Measurements from ENCODE around the gene SAP30L. TPM values are rescaled to one million over a fixed set of nuclear protein-coding genes. Genes with fewer than 3 reads are reported as not detected.

The SAP30L gene
- total RNA-seq, 8 experiments from 2014 or later, result 10.0 to 27.3 (median 16.7) TPM

GRCh38 chr5:154406826-154407225 is 39.0 kb upstream of the SAP30L start:
- ATAC-seq (replicated peaks in 6 of 8), result no peak
- Histone ChIP-seq H3K27ac (no peak overlapping the region), H3K4me1 (replicated peaks in 1 of 2) (peaks cover 7 to 11% of the 10 kb centered on the region in 2 donors), H3K4me3 (no peak overlapping the region)
- WGBS, 10 experiments, result 91 to 100% (median 95%) methylated on average over 2 to 4 of the region's 4 CpGs; no CpG with 5 or more reads in 5 of the 10 experiments
- in situ Hi-C loops (cut with MboI; ENCODE audit: low pct_unique_long_range_greater_than_20kb in 2 of 9, low sequenced_read_pairs in 9 of 9, unreplicated experiment in 9 of 9), result loop anchor here in 7 of 9 experiments (10.0 to 25.0 kb wide), 7 partner anchors 195 to 345 kb away; partner anchors contain the start of gene GALNT10 (in 2 of the 7)

- peaks cover 3 to 4% of the 10 kb centered on the region in 2 donors for H3K4me1 ChIP-seq (replicated peaks in 1 of 2)
- no peak overlapping the region for H3K27ac ChIP-seq
- ATAC-seq (replicated peaks in 6 of 8), result no peak
- in situ Hi-C loops (cut with MboI; ENCODE audit: low pct_unique_long_range_greater_than_20kb in 2 of 9, low sequenced_read_pairs in 9 of 9, unreplicated experiment in 9 of 9), result loop anchor here in 7 of 9 experiments (10.0 to 25.0 kb wide), 7 partner anchors 197 to 347 kb away; partner anchors contain the start of gene GALNT10 (in 2 of the 7)
- H3K4me3 ChIP-seq, result no peak overlapping the region
- 76 to 100% (median 100%) methylated on average over 1 to 5 of the region's 6 CpGs; no CpG with 5 or more reads in 2 of the 10 experiments for WGBS, 10 experiments
Measured at GRCh38 chr5:154408811-154409210, 37.0 kb upstream of the SAP30L start.

DNA sequence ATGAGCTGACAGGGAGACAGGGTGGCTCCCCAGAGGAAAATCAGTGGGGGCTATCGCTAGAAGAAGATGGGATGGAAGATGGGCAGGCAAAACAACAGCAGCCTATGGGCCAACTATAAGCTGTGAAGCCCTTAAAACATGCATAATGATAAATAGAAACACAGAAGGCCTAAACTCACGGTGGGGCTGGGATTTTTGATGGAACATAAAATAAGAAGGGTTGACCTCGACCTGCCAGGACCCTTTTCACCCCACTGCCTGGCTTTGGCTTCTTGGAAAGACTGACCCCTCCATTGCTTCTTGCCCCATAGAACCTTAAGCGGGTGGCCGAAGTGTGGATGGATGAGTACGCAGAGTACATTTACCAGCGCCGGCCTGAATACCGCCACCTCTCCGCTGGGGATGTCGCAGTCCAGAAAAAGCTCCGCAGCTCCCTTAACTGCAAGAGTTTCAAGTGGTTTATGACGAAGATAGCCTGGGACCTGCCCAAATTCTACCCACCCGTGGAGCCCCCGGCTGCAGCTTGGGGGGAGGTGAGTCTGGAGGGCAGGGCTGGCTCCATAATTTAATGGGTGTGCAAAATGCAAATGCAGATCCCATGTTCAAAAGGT is 36.5 kb upstream of the SAP30L start:
- in situ Hi-C loops (cut with MboI; ENCODE audit: low pct_unique_long_range_greater_than_20kb in 2 of 9, low sequenced_read_pairs in 9 of 9, unreplicated experiment in 9 of 9), result loop anchor here in 7 of 9 experiments (10.0 to 25.0 kb wide), 7 partner anchors 197 to 347 kb away; partner anchors contain the start of gene GALNT10 (in 2 of the 7)
- Histone ChIP-seq H3K27ac (no peak overlapping the region), H3K4me3 (no peak overlapping the region), H3K4me1 (replicated peaks in 1 of 2) (peaks cover 3 to 4% of the 10 kb centered on the region in 2 donors)
- 72 to 100% (median 87%) methylated on average over 1 to 14 of the region's 15 CpGs; no CpG with 5 or more reads in 3 of the 10 experiments for WGBS, 10 experiments
- no peak for ATAC-seq (replicated peaks in 6 of 8)

DNA sequence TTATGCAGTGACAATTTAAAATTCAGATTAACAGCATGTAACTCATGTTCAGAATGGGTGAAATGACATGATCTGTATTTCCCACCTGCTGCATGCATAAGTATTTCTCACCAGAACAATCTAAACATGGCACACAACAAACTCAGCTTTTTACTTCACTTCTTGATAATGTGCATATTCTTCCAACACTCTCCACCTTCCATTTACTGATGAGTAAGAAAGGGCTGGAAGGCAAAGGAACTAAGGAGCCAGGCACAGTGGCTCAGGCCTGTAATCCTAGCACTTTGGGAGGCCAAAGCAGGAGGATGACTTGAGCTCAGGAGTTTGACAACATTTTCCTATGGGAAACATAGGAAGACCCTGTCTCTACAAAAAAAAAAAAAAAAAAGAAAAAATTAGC is 35.8 kb upstream of the SAP30L start:
- no peak overlapping the region for H3K27ac ChIP-seq
- in situ Hi-C loops (cut with MboI; ENCODE audit: low pct_unique_long_range_greater_than_20kb in 2 of 9, low sequenced_read_pairs in 9 of 9, unreplicated experiment in 9 of 9), result loop anchor here in 7 of 9 experiments (10.0 to 25.0 kb wide), 4 partner anchors 198 to 348 kb away; partner anchors contain the start of gene GALNT10 (in 1 of the 7)
- peak in 3 of 8 experiments; percentile 8 to 59 (median 55) for ATAC-seq (replicated peaks in 6 of 8)
- H3K4me3 ChIP-seq, result no peak overlapping the region
- peaks cover under 1 to 3% of the 10 kb centered on the region in 2 donors for H3K4me1 ChIP-seq (replicated peaks in 1 of 2)

DNA sequence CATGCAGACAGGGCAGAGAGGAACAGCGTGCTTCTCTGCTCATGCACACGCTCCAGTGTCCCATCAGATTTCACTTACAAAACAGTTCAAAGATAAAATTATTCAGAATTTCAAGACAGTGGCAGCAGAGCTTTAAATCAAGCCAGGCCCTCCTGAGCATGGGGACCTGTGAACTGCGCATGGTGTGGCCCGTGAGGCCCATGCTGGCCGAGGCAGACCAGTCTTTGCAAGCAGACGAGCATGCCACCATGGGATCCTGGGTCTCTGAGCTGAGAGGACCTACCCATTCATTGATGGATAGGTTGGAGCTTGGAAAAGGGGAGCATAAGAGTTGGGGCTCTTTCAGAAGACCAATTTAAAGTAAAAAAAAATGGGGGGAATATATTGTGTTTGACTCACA is 35.0 kb upstream of the SAP30L start:
- no peaks in the 10 kb centered on the region for H3K4me1 ChIP-seq (replicated peaks in 1 of 2)
- no peak overlapping the region for H3K4me3 ChIP-seq
- in situ Hi-C loops (cut with MboI; ENCODE audit: low pct_unique_long_range_greater_than_20kb in 2 of 9, low sequenced_read_pairs in 9 of 9, unreplicated experiment in 9 of 9), result loop anchor here in 7 of 9 experiments (10.0 to 25.0 kb wide), 4 partner anchors 198 to 348 kb away; partner anchors contain the start of gene GALNT10 (in 1 of the 7)
- no peak overlapping the region for H3K27ac ChIP-seq
- no peak for ATAC-seq (replicated peaks in 6 of 8)
- 40 to 100% (median 72%) methylated on average over 2 to 6 of the region's 6 CpGs; no CpG with 5 or more reads in 4 of the 10 experiments for WGBS, 10 experiments

DNA sequence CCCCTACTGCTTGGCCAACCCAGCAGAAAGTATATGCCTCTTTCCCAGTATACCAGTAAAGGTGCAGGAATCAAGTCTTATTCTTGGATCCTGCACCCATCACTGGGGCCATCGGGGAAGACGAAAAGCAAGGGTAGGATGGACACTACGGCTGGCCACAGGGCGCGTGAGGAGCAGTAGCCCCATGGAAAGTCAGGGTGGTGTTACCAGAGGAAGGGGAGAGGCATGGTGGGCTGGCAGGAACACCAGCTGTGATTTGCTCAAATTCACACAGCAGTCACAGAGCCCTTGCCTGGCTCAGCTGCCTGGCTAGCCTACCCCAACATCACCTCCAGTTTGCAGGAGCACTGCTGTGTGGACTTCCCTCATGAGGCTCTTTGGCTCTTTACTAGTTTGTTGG is 34.5 kb upstream of the SAP30L start:
- 87 to 100% (median 96%) methylated on average over 1 to 5 of the region's 5 CpGs; no CpG with 5 or more reads in 5 of the 10 experiments for WGBS, 10 experiments
- in situ Hi-C loops (cut with MboI; ENCODE audit: low pct_unique_long_range_greater_than_20kb in 2 of 9, low sequenced_read_pairs in 9 of 9, unreplicated experiment in 9 of 9), result loop anchor here in 7 of 9 experiments (10.0 to 25.0 kb wide), 4 partner anchors 199 to 349 kb away; partner anchors contain the start of gene GALNT10 (in 1 of the 7)
- Histone ChIP-seq H3K4me3 (no peak overlapping the region), H3K27ac (no peak overlapping the region), H3K4me1 (replicated peaks in 1 of 2) (no peaks in the 10 kb centered on the region)
- ATAC-seq (replicated peaks in 6 of 8), result no peak

DNA sequence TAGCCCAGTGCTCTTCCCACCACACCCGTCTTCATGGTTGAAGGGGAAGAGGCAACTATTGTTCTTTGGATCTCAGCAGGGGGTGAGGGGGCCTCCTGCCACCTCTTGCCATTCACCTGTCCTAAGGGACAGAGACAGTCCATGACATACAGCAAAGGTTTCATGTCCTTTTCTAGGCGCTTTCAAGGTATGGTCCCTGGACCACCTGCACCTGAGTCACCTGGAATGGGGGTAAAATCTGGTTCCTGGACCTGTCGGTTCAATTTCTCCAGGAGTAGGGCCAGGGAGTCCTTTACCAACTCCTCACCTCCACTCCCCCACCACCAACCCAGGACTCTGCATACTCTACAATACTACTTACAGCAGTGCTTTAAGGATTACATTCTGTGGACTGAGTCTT is 33.5 kb upstream of the SAP30L start:
- Histone ChIP-seq H3K4me3 (no peak overlapping the region), H3K4me1 (replicated peaks in 1 of 2) (no peaks in the 10 kb centered on the region), H3K27ac (no peak overlapping the region)
- 83 to 100% (median 93%) methylated on average over 1 of the region's 3 CpGs; no CpG with 5 or more reads in 6 of the 10 experiments for WGBS, 10 experiments
- ATAC-seq (replicated peaks in 6 of 8), result no peak
- in situ Hi-C loops (cut with MboI; ENCODE audit: low pct_unique_long_range_greater_than_20kb in 2 of 9, low sequenced_read_pairs in 9 of 9, unreplicated experiment in 9 of 9), result loop anchor here in 7 of 9 experiments (10.0 to 25.0 kb wide), 4 partner anchors 200 to 350 kb away; partner anchors contain the start of gene GALNT10 (in 1 of the 7)

DNA sequence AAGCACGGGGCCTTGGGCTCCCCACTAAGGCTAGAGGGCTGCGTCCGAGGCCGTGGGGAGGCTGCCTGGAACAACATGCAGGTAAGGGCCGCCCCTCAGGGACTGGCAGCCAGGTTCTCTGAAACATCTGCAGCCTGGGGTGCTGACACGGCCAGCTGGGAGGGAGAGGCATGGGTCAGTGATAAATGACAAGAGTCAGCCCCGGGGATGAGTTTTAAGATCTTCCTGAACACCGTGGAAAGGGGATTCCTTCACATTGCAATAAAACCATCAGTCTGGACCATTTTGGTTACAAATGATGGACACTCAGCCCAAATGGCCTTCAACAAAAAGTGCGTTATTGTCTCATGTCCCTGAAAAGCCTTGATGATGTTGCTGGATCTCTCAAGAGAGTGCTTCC is 32.9 kb upstream of the SAP30L start:
- Histone ChIP-seq H3K27ac (no peak overlapping the region), H3K4me1 (replicated peaks in 1 of 2) (peaks cover 0 to under 1% of the 10 kb centered on the region in 2 donors), H3K4me3 (no peak overlapping the region)
- in situ Hi-C loops (cut with MboI; ENCODE audit: low pct_unique_long_range_greater_than_20kb in 2 of 9, low sequenced_read_pairs in 9 of 9, unreplicated experiment in 9 of 9), result loop anchor here in 7 of 9 experiments (10.0 to 25.0 kb wide), 4 partner anchors 201 to 351 kb away; partner anchors contain the start of gene GALNT10 (in 1 of the 7)
- WGBS, 10 experiments, result 77 to 95% (median 83%) methylated on average over 1 to 8 of the region's 9 CpGs; no CpG with 5 or more reads in 5 of the 10 experiments
- no peak for ATAC-seq (replicated peaks in 6 of 8)

- Histone ChIP-seq H3K4me1 (replicated peaks in 1 of 2) (peaks cover 7 to 11% of the 10 kb centered on the region in 2 donors), H3K4me3 (no peak overlapping the region), H3K27ac (no peak overlapping the region)
- no peak for ATAC-seq (replicated peaks in 6 of 8)
- 60 to 83% (median 77%) methylated on average over 1 to 6 of the region's 6 CpGs; no CpG with 5 or more reads in 4 of the 10 experiments for WGBS, 10 experiments
- in situ Hi-C loops (cut with MboI; ENCODE audit: low pct_unique_long_range_greater_than_20kb in 2 of 9, low sequenced_read_pairs in 9 of 9, unreplicated experiment in 9 of 9), result loop anchor here in 7 of 9 experiments (10.0 to 25.0 kb wide), 4 partner anchors 203 to 353 kb away; partner anchors contain the start of gene GALNT10 (in 1 of the 7)
Measured at GRCh38 chr5:154415114-154415513, 30.7 kb upstream of the SAP30L start.

- Histone ChIP-seq H3K4me1 (replicated peaks in 1 of 2) (peaks cover 7 to 11% of the 10 kb centered on the region in 2 donors), H3K27ac (no peak overlapping the region), H3K4me3 (no peak overlapping the region)
- peak in 4 of 8 experiments; percentile 23 to 80 (median 56) for ATAC-seq (replicated peaks in 6 of 8)
- WGBS, 10 experiments, result 40 to 100% (median 74%) methylated on average over 1 to 4 of the region's 5 CpGs; no CpG with 5 or more reads in 6 of the 10 experiments
- in situ Hi-C loops (cut with MboI; ENCODE audit: low pct_unique_long_range_greater_than_20kb in 2 of 9, low sequenced_read_pairs in 9 of 9, unreplicated experiment in 9 of 9), result loop anchor here in 7 of 9 experiments (10.0 to 25.0 kb wide), 4 partner anchors 206 to 356 kb away; partner anchors contain the start of gene GALNT10 (in 1 of the 7)
Measured at GRCh38 chr5:154418344-154418820, 27.4 kb upstream of the SAP30L start.

DNA sequence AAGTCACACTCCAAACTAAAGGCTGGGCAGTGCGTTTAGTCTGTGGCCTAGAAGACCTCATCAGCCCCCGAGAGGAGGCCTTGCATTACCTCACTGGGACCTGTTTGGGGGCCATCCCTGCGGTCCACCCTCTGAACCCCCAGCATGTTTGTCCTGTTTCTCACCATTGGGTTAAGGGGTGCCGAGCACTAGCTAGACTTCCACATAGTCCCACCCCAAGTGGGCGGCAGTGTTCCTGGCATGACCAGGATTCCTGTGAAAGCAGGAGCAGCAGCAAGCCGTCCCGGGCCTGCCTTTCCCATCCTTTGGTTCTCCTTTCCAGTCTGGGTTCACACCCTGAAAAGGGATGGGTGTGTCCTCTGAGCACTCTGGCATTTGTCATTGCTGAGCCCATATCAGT is 26.6 kb upstream of the SAP30L start:
- in situ Hi-C loops (cut with MboI; ENCODE audit: low pct_unique_long_range_greater_than_20kb in 2 of 9, low sequenced_read_pairs in 9 of 9, unreplicated experiment in 9 of 9), result loop anchor here in 7 of 9 experiments (10.0 to 25.0 kb wide), 4 partner anchors 207 to 357 kb away; partner anchors contain the start of gene GALNT10 (in 1 of the 7)
- peaks cover 7 to 11% of the 10 kb centered on the region in 2 donors for H3K4me1 ChIP-seq (replicated peaks in 1 of 2)

DNA sequence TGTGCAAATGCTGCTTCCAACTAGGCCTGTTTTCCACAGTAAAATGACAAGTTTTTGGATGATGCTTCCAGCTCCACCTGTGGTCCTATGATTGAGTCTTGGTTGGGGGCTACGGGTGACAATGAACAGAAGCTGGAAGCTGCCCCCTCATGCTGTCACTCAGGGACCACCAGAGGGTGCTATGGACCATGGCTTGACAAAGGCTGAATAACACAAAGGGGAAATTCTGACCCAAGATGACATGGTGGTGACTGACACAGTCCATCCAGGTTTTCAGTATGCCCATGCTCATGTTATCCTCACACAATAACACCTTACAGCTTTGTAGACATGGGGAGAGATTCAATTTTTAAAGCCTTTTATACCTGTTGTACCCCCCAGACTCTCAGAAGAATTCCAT is 23.9 kb upstream of the SAP30L start:
- Histone ChIP-seq H3K27ac (no peak overlapping the region), H3K4me1 (replicated peaks in 1 of 2) (peaks cover 7 to 11% of the 10 kb centered on the region in 2 donors), H3K4me3 (no peak overlapping the region)
- in situ Hi-C loops (cut with MboI; ENCODE audit: low pct_unique_long_range_greater_than_20kb in 2 of 9, low sequenced_read_pairs in 9 of 9, unreplicated experiment in 9 of 9), result loop anchor here in 6 of 9 experiments (25.0 kb wide), 3 partner anchors 210 to 360 kb away; partner anchors contain the start of gene GALNT10 (in 1 of the 6)
- 57 to 100% methylated on average over 1 of the region's 1 CpG; no CpG with 5 or more reads in 8 of the 10 experiments for WGBS, 10 experiments
- ATAC-seq (replicated peaks in 6 of 8), result peak in 3 of 8 experiments; percentile 40 to 45 (median 42)

More for the DNA sequence above, 26.6 kb upstream of the SAP30L start:
- Histone ChIP-seq H3K4me3 (no peak overlapping the region), H3K27ac (no peak overlapping the region)
- 90 to 100% (median 93%) methylated on average over 1 to 5 of the region's 7 CpGs; no CpG with 5 or more reads in 3 of the 10 experiments for WGBS, 10 experiments
- no peak for ATAC-seq (replicated peaks in 6 of 8)
